ENCODE data around the gene ZNF18. TPM values are rescaled to one million over a fixed set of nuclear protein-coding genes. Genes with fewer than 3 reads are reported as not detected.
A peak's percentile ranks its signal among the peaks of the same experiment; 100 is the strongest.
"Not testable (repeated sequence)": the region's sequence is repeated elsewhere in the genome, so short reads cannot be mapped to it uniquely, and the experiment has no call there.

Gene ZNF18
- polyA plus RNA-seq, 6 donors from 2014 or later, result 7.4 to 30.1 (median 9.7) TPM

GRCh38 chr17:12020642-12021622, 23.7 kb upstream of the ZNF18 start, which contains the start of gene MAP2K4:
TSS of gene MAP2K4 (plus strand) at chr17:12020877. CDS start at chr17:12020887, 10 bp downstream.
- DNase-seq, result peak; percentile 94

DNA sequence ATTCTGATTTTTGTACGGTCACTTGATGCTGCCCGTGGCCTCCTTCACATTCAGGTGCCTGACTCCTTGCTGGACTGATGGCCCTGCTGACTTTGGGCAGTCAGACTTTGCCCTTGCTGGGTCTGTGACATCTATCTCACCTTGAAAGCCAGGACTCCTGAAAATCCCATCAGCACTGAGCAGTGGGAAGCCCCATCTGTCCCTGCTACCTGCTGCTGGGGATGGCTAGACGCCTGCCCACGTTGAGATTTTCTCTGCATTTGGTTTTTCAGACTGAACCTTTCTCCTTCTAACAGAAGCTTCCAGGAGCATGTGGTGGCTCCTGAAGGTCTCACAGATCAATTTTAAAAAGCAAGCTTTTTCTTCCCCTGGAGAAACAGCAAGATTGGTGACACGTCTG, 10.2 kb upstream of the ZNF18 start:
- no peak for ATAC-seq (ENCODE audit: low read depth in 2 of 2)
- DNase-seq, result no peak
- Mint-ChIP-seq H3K36me3 (no peaks in the 10 kb centered on the region), H3K4me1 (no peaks in the 10 kb centered on the region), H3K9me3 (no peaks in the 10 kb centered on the region), H3K27me3 (peaks cover 13 to 30% (median 21%) of the 10 kb centered on the region in 3 donors), H3K4me3 (no peak overlapping the region), H3K27ac (peak overlapping the region in 1 of 6 donors; percentile 17)

More at GRCh38 chr17:12020642-12021622, 23.7 kb upstream of the ZNF18 start, which contains the start of gene MAP2K4:
- H3K9me3 Mint-ChIP-seq, result no peaks in the 10 kb centered on the region
- no peaks in the 10 kb centered on the region for H3K36me3 Mint-ChIP-seq
- H3K27ac Mint-ChIP-seq, result peak within 1 kb of the TSS; percentile 28 to 85 (median 68)
- ATAC-seq (ENCODE audit: low read depth in 2 of 2), result peak; percentile 92 to 93
- peak within 1 kb of the TSS; percentile 74 to 90 (median 80) for H3K4me3 Mint-ChIP-seq
- H3K4me1 Mint-ChIP-seq, result peaks cover 18 to 38% (median 28%) of the 10 kb centered on the region in 3 donors
- no peaks in the 10 kb centered on the region for H3K27me3 Mint-ChIP-seq

DNA sequence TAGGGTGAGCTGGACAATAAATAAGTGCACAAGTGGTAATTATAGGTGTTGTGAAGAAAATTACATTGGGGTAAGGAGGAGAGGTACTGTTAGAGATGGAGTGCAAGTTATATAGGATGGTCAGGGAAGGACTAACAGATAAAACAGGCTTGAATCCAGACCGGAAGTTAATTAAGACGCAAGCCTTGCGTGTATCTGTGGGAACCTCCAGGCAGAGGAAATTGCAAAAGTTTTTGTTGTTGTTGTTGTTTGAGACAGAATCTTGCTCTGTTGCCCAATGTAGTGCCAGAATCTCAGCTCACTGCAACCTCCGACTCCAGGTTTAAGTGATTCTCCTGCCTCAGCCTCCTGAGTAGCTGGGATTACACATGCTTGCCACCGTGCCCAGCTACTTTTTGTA, 2.4 kb upstream of the ZNF18 start:
- DNase-seq, result no peak
- peak overlapping the region in 3 of 8 donors; percentile 6 to 98 (median 78) for H3K4me3 Mint-ChIP-seq
- H3K27me3 Mint-ChIP-seq, result peaks cover 0 to 5% (median 0%) of the 10 kb centered on the region in 3 donors
- H3K9me3 Mint-ChIP-seq, result peaks cover 0 to 5% (median 0%) of the 10 kb centered on the region in 7 donors
- peaks cover 14 to 21% (median 19%) of the 10 kb centered on the region in 3 donors for H3K4me1 Mint-ChIP-seq
- ATAC-seq (ENCODE audit: low read depth in 2 of 2), result no peak
- H3K36me3 Mint-ChIP-seq, result no peaks in the 10 kb centered on the region
- no peak overlapping the region for H3K27ac Mint-ChIP-seq

DNA sequence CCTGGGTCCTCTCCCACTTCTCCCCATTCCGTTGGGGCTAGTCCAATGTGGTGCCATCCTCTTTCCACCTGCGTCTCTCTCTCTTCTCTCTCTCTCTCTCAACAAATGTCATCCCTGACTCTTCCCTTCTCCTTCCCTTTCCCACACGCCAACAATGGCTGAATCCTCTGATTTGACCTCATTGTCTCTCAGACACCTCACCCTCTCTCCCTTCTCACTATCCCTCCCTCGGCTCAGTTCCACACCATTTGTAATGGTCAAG, 628 bp upstream of the ZNF18 start:
- no peaks in the 10 kb centered on the region for H3K36me3 Mint-ChIP-seq
- peaks cover 16 to 28% (median 25%) of the 10 kb centered on the region in 3 donors for H3K4me1 Mint-ChIP-seq
- H3K9me3 Mint-ChIP-seq, result peaks cover 0 to 5% (median 0%) of the 10 kb centered on the region in 7 donors
- H3K27me3 Mint-ChIP-seq, result no peaks in the 10 kb centered on the region
- H3K27ac Mint-ChIP-seq, result peak overlapping the region; percentile 91 to 99 (median 95)
- H3K4me3 Mint-ChIP-seq, result peak overlapping the region; percentile 92 to 99 (median 96)
- ATAC-seq (ENCODE audit: low read depth in 2 of 2) (no peak), DNase-seq (no peak)

- Mint-ChIP-seq H3K4me1 (peaks cover 16 to 29% (median 28%) of the 10 kb centered on the region in 3 donors), H3K27me3 (no peaks in the 10 kb centered on the region), H3K9me3 (peaks cover 0 to 5% (median 0%) of the 10 kb centered on the region in 7 donors), H3K4me3 (peak overlapping the region; percentile 92 to 98 (median 95)), H3K27ac (peak overlapping the region; percentile 92 to 97 (median 93)), H3K36me3 (no peaks in the 10 kb centered on the region)
- ATAC-seq (ENCODE audit: low read depth in 2 of 2), result peak; percentile 57 to 62
- no peak for DNase-seq
These were observed 541 bp downstream of the ZNF18 start for GRCh38 chr17:11996722-11997146.

DNA sequence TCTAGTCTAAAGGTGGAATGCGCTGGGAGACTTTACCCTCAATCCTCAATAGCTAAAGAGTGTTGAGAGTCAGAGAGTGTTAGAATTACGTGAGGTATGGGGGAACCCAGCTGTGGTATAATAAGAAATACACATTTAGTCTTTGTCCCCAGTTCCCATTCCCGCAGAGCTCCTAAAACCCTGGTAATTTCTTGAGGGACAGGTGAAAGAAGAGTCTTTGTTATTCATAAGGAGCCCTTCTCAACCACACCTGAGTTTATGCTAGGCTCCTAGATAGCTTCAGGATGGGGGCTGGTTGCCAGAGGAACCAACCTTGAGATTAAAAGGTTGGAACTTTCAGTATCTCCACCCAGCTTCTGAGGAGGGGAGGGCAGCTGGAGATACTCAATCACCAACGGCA, 5.8 kb downstream of the ZNF18 start:
- Mint-ChIP-seq H3K27ac (no peak overlapping the region), H3K27me3 (no peaks in the 10 kb centered on the region), H3K4me3 (no peak overlapping the region), H3K4me1 (peaks cover 12 to 25% (median 20%) of the 10 kb centered on the region in 3 donors), H3K9me3 (no peaks in the 10 kb centered on the region), H3K36me3 (peaks cover 22 to 33% of the 10 kb centered on the region in 2 donors)
- ATAC-seq (ENCODE audit: low read depth in 2 of 2) (no peak), DNase-seq (no peak)

DNA sequence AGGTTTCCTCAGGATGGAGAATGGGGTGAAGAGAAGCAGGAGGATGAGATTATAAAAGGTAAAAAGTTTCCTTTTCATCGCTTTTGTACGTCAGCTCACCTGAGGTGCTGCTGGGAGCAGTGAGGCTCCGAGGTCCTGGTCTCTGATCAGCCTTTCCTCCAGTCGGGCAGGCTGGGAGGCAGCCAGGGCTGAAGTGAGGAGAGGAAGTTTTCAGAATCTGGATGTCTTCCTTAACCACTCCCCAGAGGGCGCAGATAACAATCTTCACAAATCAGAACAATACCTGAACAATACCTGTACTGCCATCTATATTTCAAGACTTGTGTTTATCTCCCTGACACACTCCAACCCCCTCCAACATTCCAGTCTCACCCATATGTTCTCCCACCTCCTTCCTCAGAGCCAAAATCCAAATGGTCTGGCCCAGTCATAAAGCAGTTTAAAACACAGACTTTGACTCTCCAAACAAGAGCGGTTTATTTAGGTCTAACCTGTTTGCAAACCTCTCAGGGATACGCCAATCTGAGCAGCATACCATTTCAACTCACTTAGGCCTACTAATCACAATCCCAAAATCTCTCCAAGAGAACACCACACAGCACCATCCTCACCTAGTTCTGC, 6.8 kb downstream of the ZNF18 start:
- peaks cover 22 to 33% of the 10 kb centered on the region in 2 donors for H3K36me3 Mint-ChIP-seq
- H3K9me3 Mint-ChIP-seq, result no peaks in the 10 kb centered on the region
- peak overlapping the region in 1 of 8 donors; percentile 3 for H3K4me3 Mint-ChIP-seq

GRCh38 chr17:11986942-11987329, 10.3 kb downstream of the ZNF18 start:
- DNase-seq (no peak), ATAC-seq (ENCODE audit: low read depth in 2 of 2) (no peak)
- no peaks in the 10 kb centered on the region for H3K9me3 Mint-ChIP-seq
- peaks cover 0 to 7% (median 6%) of the 10 kb centered on the region in 3 donors for H3K4me1 Mint-ChIP-seq
- no peaks in the 10 kb centered on the region for H3K27me3 Mint-ChIP-seq
- no peak overlapping the region for H3K4me3 Mint-ChIP-seq
- peaks cover 49 to 56% of the 10 kb centered on the region in 2 donors for H3K36me3 Mint-ChIP-seq
- H3K27ac Mint-ChIP-seq, result peak overlapping the region in 1 of 6 donors; percentile 76

More for the DNA sequence above, 6.8 kb downstream of the ZNF18 start:
- H3K27ac Mint-ChIP-seq, result peak overlapping the region in 2 of 6 donors; percentile 38 to 52
- no peak for ATAC-seq (ENCODE audit: low read depth in 2 of 2)
- H3K4me1 Mint-ChIP-seq, result peaks cover 11 to 20% (median 16%) of the 10 kb centered on the region in 3 donors
- no peaks in the 10 kb centered on the region for H3K27me3 Mint-ChIP-seq
- no peak for DNase-seq

- Mint-ChIP-seq H3K4me1 (peaks cover 0 to 7% (median 4%) of the 10 kb centered on the region in 3 donors), H3K36me3 (peaks cover 52 to 57% of the 10 kb centered on the region in 2 donors), H3K27me3 (no peaks in the 10 kb centered on the region), H3K9me3 (no peaks in the 10 kb centered on the region), H3K27ac (peak overlapping the region in 1 of 6 donors; percentile 76), H3K4me3 (no peak overlapping the region)
- ATAC-seq (ENCODE audit: low read depth in 2 of 2) (no peak), DNase-seq (no peak)
These were observed 10.9 kb downstream of the ZNF18 start for GRCh38 chr17:11986179-11986941.

- ATAC-seq (ENCODE audit: low read depth in 2 of 2) (no peak), DNase-seq (no peak)
- peaks cover 48 to 54% of the 10 kb centered on the region in 2 donors for H3K36me3 Mint-ChIP-seq
- no peak overlapping the region for H3K4me3 Mint-ChIP-seq
- no peak overlapping the region for H3K27ac Mint-ChIP-seq
- no peaks in the 10 kb centered on the region for H3K27me3 Mint-ChIP-seq
- no peaks in the 10 kb centered on the region for H3K4me1 Mint-ChIP-seq
- no peaks in the 10 kb centered on the region for H3K9me3 Mint-ChIP-seq
These were observed 15.4 kb downstream of the ZNF18 start for GRCh38 chr17:11981862-11982261.

DNA sequence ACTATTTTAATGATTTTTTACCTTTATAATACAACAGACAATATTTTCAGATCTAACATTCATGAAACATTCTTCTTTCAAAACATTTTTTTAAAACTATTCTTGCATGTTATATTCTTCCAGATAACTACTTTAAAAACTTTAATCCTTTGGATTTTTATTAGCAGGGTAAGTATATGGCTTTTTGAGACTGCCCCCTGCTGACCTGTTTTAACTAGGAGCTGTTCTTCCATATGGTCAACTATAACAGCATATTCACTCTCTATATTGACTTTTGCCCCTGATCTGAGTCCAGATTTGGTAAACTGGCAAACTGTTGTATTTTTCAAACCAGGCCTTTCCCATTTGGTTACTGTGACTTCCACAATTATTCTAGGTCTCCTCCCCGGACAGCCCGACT, 16.5 kb downstream of the ZNF18 start:
- ATAC-seq (ENCODE audit: low read depth in 2 of 2) (no peak), DNase-seq (no peak)
- H3K9me3 Mint-ChIP-seq, result no peaks in the 10 kb centered on the region
- H3K27ac Mint-ChIP-seq, result peak overlapping the region in 1 of 6 donors; percentile 21
- peaks cover 0 to 2% (median 0%) of the 10 kb centered on the region in 3 donors for H3K4me1 Mint-ChIP-seq
- H3K27me3 Mint-ChIP-seq, result no peaks in the 10 kb centered on the region
- H3K4me3 Mint-ChIP-seq, result no peak overlapping the region
- peaks cover 53 to 56% of the 10 kb centered on the region in 2 donors for H3K36me3 Mint-ChIP-seq

- H3K9me3 Mint-ChIP-seq, result no peaks in the 10 kb centered on the region
- H3K4me1 Mint-ChIP-seq, result peaks cover 0 to 3% (median 2%) of the 10 kb centered on the region in 3 donors
- ATAC-seq (ENCODE audit: low read depth in 2 of 2) (no peak), DNase-seq (no peak)
- H3K27ac Mint-ChIP-seq, result no peak overlapping the region
- H3K36me3 Mint-ChIP-seq, result peaks cover 53 to 56% of the 10 kb centered on the region in 2 donors
- H3K4me3 Mint-ChIP-seq, result no peak overlapping the region
- no peaks in the 10 kb centered on the region for H3K27me3 Mint-ChIP-seq
These were observed 17.5 kb downstream of the ZNF18 start for GRCh38 chr17:11979795-11980194.

- not testable (repeated sequence) for DNase-seq; H3K27me3 Mint-ChIP-seq; H3K4me3 Mint-ChIP-seq; H3K4me1 Mint-ChIP-seq; ATAC-seq (ENCODE audit: low read depth in 2 of 2)
- Mint-ChIP-seq H3K27ac (peak overlapping the region in 1 of 6 donors; percentile 15), H3K36me3 (peaks cover 26 to 47% of the 10 kb centered on the region in 2 donors), H3K9me3 (peaks cover 3 to 21% (median 13%) of the 10 kb centered on the region in 7 donors)
These were observed 24.5 kb downstream of the ZNF18 start for GRCh38 chr17:11972741-11973140.
